HFFc6 (cell line): ENCODE results near the gene LRFN2. TPM values are rescaled to one million over a fixed set of nuclear protein-coding genes. Genes with fewer than 3 reads are reported as not detected.

Experiments used
- DNase-seq: peaks from one replicate; pipeline ENCODE4 v3.0.0-alpha.2; 2018
- H3K27ac Mint-ChIP-seq: 2 replicates; pipeline ENCODE4 v1.8.0; 2020; ENCODE audit warnings: mild to moderate bottlenecking, mixed read lengths
- H3K27me3 Mint-ChIP-seq: 2 replicates; pipeline ENCODE4 v1.8.0; 2021; ENCODE audit warnings: mild to moderate bottlenecking, moderate library complexity, mixed read lengths; ENCODE audit not compliant: insufficient read depth
- H3K36me3 Mint-ChIP-seq: 2 replicates; pipeline ENCODE4 v1.8.0; 2021; ENCODE audit warnings: low read depth, mixed read lengths
- H3K4me1 Mint-ChIP-seq: 2 replicates; pipeline ENCODE4 v1.8.0; 2020; ENCODE audit warnings: low read depth, mixed read lengths
- H3K4me3 Mint-ChIP-seq: 2 replicates; pipeline ENCODE4 v1.8.0; 2020; ENCODE audit warnings: mild to moderate bottlenecking, moderate library complexity, mixed read lengths
- H3K9me3 Mint-ChIP-seq: 2 replicates; pipeline ENCODE4 v1.8.0; 2020; ENCODE audit warnings: mild to moderate bottlenecking, mixed read lengths
- total RNA-seq, 6 experiments: library from RNA; stranded (reverse); fragmentation: NEBNext Ultra II Directional; extraction: Animal tissue kit (Norgen Biotek cat#: 25700); gene quantifications; 2 replicates in 1 of 6; 3 replicates in 5 of 6; pipeline ENCODE4 v1.2.3, GENCODE V29; 2021
- TF ChIP-seq, protein P1 (sequence below): fragments of 200-600 bp; sonication (generic); IDR thresholded peaks from 2 replicates; pipeline ENCODE4 v1.5.0; 2021; ENCODE audit warnings: antibody characterized with exemption, mild to moderate bottlenecking

The LRFN2 gene
- total RNA-seq, 6 experiments from 2014 or later: not detected

DNA sequence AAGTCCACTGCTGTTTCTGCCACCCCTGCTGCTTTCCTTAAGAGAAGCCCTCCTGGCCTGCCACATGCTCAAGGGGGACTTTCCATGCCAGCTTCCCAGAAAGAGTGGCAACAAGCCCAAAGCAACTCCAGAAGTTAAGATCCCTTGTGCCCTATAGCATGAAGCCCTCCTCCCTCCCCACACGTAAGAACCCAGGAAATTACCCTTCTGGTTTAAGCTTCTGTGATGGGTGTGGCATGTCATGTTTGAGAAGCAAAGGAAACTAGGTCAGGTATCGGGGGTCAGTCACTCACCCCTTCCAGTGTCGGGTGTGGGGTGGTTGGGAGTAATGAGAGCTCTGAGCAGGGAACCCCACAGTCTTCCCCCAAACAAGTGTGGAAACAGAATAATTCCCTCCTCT is 196.1 kb downstream of the LRFN2 start:
- no peak for DNase-seq
- Mint-ChIP-seq H3K4me3 (no peak overlapping the region), H3K36me3 (no peaks in the 10 kb centered on the region), H3K27me3 (no peaks in the 10 kb centered on the region; the same call in 1 of the 2 replicates), H3K4me1 (no peaks in the 10 kb centered on the region), H3K27ac (no peak overlapping the region), H3K9me3 (peaks cover 66% of the 10 kb centered on the region)
- TF ChIP-seq, protein P1, sequence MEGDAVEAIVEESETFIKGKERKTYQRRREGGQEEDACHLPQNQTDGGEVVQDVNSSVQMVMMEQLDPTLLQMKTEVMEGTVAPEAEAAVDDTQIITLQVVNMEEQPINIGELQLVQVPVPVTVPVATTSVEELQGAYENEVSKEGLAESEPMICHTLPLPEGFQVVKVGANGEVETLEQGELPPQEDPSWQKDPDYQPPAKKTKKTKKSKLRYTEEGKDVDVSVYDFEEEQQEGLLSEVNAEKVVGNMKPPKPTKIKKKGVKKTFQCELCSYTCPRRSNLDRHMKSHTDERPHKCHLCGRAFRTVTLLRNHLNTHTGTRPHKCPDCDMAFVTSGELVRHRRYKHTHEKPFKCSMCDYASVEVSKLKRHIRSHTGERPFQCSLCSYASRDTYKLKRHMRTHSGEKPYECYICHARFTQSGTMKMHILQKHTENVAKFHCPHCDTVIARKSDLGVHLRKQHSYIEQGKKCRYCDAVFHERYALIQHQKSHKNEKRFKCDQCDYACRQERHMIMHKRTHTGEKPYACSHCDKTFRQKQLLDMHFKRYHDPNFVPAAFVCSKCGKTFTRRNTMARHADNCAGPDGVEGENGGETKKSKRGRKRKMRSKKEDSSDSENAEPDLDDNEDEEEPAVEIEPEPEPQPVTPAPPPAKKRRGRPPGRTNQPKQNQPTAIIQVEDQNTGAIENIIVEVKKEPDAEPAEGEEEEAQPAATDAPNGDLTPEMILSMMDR: no peak

DNA sequence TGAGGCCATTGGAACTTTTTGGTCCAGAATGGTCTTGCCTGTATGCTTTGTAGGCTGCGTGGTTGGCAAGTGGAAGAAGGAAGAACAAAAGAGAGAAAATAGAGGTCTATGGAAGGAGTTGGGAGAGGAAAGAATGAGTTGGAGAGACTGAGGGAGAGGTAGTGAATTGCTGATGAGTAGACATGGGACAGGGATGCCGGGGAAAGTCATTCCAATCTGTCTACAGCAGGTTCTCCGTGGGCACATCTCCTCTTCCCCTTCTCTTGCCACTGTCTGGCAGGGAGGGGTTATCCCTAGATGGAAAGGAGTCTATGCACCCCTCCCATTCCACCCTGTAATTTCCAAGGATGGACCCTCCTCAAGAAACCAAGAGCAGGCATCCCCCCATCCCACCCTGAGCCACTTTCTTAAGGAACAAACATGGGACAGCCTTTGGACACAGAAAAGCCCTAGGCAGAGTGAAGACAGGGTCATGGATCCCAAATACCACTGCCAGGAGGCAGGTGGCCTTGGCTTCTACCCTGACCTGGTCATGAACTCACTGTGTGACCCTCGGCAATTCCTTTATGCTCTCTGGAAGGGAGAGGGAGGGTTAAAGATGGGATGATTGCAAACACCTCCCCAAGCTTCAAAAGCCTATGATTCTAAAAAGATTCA is 196.9 kb downstream of the LRFN2 start:
- Mint-ChIP-seq H3K27me3 (no peaks in the 10 kb centered on the region; the same call in 1 of the 2 replicates), H3K9me3 (peaks cover 66% of the 10 kb centered on the region), H3K27ac (no peak overlapping the region), H3K36me3 (no peaks in the 10 kb centered on the region), H3K4me1 (no peaks in the 10 kb centered on the region), H3K4me3 (no peak overlapping the region)
- no peak for DNase-seq
- TF ChIP-seq, protein P1: no peak

DNA sequence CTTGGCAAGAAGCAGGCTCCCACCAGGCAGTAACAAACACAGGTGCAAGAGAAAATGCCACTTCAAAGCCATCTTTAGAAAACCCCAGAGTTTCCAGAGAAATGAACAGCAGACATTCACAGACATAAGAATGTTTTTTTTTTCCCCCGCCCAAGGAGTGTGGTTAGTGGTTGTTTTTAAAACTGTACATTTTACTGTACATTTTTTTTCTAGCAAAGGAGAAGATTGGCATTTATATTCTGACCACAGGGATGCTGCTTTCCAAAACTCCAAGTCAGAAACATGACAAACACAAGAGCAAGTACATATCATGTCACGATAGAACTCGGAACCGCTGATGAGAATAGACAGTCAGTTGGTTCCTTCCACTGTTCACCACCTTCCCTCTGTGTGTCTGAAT is 197.9 kb downstream of the LRFN2 start:
- H3K4me1 Mint-ChIP-seq: no peaks in the 10 kb centered on the region
- no peak overlapping the region for H3K27ac Mint-ChIP-seq
- peaks cover 74% of the 10 kb centered on the region for H3K9me3 Mint-ChIP-seq
- no peaks in the 10 kb centered on the region; the same call in 1 of the 2 replicates for H3K27me3 Mint-ChIP-seq
- TF ChIP-seq, protein P1: no peak
- H3K4me3 Mint-ChIP-seq: no peak overlapping the region
- H3K36me3 Mint-ChIP-seq: no peaks in the 10 kb centered on the region
- DNase-seq: no peak

DNA sequence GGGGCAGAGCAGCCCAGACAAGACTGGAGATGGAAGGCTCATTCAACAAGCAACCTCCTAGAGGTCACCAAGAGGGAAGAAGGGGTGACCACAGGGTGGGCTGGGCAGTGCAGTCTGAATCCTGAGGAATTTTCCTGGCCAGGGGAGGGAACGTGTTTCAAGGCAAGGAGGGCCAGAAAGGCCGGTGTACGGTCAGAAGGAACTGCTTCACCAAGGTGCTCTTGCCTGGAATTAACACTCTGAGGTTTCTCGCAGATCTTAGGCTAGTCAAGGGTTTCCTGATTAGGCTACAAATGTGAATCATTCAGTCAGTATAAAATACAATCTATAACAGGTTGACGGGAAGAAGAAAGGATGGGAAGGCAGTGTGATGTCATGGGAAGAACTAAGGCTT is 199.3 kb downstream of the LRFN2 start:
- Mint-ChIP-seq H3K4me3 (no peak overlapping the region), H3K27me3 (no peaks in the 10 kb centered on the region; the same call in 1 of the 2 replicates), H3K4me1 (no peaks in the 10 kb centered on the region), H3K27ac (no peak overlapping the region), H3K36me3 (no peaks in the 10 kb centered on the region), H3K9me3 (peaks cover 74% of the 10 kb centered on the region)
- TF ChIP-seq, protein P1: no peak
- no peak for DNase-seq

DNA sequence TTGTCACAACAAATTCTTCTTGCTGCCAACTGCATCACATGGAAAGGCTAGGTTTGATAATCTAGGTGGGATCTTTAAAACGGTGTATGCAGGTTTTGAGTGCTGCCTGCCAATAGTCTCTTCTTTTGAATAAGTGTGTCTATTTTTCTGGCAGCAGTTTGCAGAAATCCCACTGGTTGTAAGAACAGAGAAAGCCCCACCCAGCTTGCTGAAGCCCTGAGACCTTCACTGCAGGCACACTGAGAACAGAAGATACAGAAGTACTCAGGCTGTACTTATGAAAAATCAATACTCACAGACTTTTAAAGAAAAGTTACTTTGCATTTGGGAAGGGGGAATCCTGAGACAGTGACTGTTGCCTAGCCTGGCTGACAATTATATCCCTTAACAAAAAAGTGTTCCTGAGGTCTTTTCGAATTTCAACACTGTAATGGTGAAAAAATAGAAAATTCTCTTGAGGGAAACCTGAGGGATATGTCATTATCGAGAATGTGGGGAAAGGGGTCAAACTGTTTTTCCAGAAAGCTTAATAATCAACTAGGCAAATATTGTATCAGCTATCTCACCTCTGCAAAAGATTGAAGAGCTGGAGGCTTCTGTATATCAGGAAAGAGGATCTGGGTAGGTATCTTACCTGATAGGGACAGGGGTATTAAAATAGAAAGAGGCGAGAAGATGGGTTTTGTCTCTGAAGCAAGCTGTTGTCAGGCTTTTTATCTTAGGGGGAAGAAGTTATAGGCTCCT is 199.9 kb downstream of the LRFN2 start:
- Mint-ChIP-seq H3K27me3 (no peaks in the 10 kb centered on the region; the same call in 1 of the 2 replicates), H3K36me3 (no peaks in the 10 kb centered on the region; the same call in 1 of the 2 replicates), H3K9me3 (peaks cover 76% of the 10 kb centered on the region), H3K27ac (no peak overlapping the region), H3K4me3 (no peak overlapping the region), H3K4me1 (no peaks in the 10 kb centered on the region)
- TF ChIP-seq, protein P1: no peak
- no peak for DNase-seq
